Right forelimb (tissue), 1 donor: Measurements from ENCODE around the gene TM4SF4.

Source experiments
- DNase-seq: peaks from one replicate; pipeline ENCODE4 v3.0.0-alpha.2; 2018

TM4SF4 gene

DNA sequence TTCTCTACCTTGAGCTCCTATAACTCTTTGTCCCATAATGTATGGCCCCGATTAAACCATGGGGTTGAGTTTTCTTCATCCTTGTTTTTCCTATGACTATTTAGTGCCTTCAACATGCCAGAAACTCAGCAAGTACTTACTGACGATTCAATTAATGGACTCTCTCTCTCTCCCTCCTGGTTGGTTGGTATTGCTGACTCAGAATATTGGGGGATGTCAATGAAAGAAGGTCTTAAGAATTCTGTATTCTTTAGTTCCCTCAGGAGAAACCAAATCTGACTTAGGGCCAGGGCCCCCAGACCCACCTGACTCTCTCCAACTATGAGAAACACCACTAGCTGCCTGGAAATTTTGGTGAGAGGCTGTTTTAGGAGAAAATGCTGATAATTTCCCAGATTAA lies 40.8 kb downstream of the TM4SF4 start:
- DNase-seq, result no peak

DNA sequence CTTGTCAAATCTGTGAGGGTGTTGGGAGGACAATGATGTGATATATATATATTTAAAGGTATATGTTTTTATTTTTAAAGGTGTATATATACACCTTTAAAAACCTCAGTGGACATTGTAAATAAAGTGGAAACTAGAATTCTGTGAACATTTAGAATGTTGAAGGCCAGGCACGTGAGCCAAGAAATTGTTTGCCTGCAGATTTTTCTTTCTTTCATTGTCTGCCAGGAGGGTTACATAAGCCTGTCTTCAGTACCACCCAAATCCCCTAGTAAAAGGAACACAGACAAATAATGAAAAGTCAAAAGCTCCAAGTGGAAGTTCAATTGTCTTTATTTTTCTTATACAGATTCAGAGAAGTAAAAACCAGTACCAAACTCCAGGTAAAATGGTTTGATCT lies 42.4 kb downstream of the TM4SF4 start:
- DNase-seq, result no peak

DNA sequence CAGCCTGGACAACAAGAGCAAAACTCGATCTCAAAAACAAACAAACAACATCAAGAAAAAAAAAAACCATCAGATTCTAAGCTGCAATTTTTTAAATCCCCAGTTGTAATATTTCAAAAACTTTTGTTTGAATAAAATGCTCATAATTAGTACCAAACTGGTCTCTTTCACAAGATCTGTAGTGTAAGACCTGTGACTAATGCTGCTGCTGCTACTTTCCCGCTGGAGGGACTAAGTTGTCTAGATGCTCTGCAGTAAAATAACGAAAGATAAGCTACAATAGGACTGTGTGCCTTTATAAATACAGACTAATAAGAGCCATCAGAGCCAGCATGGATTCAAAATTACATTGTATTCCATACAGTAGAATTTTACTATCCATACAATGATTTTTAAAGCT lies 45.4 kb downstream of the TM4SF4 start:
- DNase-seq, result no peak

DNA sequence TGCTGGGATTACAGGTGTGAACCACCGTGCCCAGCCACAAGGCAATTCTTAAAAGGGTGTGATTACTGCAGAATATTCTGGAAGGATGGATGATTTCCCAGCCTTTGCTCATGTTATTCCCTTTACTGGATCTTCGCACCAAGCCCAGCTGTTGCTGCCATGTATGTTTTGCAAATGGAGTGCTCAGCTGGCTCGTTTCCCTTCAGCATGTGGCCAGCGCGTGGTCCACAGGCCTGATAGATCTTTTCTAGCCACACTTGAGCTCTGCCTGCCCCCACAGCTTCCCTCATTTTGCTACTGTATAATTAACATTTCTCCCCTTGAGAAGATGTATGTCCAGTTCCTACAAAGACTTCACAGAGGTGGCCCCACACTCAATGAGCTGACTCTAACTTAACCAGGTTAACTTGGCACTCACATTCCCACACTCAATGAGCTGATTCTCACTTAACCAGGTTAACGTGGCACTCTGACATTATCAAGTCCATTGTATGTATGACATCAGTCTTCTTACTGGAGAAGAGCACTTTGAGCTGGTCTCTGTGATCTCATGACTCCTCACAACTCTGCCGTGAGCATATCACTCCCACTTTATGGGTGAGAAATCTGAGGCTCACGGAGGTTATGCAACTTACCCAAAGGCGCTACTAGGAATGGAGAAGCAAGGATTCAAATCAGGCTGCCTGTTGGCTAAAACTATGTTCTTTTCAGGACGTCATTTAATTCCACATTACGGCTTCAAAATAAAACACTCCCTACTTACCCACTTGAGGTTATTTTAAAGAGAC lies 49.2 kb downstream of the TM4SF4 start:
- DNase-seq, result no peak

DNA sequence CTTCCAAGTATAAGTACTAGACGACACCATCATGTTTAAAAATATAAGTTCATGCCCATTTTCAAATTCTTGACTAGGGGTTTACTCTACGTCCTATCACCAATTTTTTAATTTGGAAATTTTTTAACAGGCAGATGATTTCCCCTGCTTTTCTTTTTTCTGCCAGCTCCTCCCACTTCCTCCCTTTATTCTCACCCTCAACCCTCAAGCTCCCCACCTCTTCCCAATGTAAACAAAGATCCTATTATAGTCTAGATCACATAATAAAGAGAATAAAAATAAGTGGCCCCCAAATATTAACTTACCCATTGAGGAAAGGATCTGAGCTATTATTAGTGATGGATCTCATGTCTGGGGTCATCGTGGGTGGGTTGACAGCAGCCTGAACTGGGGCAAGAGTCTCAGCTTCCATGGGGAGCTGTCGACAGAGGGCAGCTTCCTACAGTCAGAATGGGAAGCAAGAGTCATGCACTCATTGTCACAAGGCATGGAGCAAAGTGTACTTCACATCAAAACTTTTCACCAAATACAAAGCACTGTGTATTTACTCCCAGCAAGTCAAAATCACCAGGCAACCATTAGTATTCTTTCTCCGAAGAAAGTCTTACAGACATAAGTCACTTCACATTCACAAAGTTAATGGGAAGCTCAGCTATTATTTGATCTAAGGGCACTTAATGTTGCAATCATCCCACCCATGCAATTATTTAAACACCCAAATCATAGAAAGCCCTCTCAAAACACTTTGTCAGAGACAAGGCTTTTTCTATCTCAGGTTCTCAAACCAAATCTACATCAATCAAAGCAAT lies 53.2 kb downstream of the TM4SF4 start:
- DNase-seq, result no peak

DNA sequence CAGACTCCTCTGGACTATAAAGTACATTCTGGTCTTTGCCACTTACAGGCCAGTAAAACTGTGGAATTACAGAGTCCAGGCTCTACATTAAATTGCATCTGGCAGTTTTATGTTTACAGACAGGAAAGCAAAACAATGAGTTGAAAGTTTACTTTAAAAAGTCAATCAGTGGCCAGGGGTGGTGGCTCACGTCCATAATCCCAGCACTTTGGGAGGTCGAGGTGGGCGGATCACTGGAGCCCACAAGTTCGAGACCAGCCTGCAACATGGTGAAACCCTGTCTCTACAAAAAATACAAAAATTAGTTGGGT lies 53.8 kb downstream of the TM4SF4 start:
- DNase-seq, result no peak

DNA sequence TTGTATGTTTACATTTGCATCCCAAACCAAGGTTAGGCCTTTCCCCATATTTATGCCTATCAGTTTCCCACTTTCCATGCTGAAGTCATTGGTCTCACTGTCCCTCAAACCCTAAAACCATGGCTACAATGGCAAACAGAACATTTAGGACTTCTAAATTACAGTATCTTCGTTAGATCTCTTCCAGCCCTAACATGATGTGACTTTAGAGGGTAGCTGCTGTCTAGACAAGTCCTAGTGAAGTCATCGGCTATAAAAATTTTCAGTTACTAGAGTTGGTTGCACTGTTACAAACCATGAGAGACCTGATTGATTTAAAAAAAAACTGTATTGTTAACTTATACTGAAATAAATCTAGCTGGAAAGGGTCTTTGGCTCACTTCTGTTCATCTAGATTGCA lies 54.6 kb downstream of the TM4SF4 start:
- no peak for DNase-seq

DNA sequence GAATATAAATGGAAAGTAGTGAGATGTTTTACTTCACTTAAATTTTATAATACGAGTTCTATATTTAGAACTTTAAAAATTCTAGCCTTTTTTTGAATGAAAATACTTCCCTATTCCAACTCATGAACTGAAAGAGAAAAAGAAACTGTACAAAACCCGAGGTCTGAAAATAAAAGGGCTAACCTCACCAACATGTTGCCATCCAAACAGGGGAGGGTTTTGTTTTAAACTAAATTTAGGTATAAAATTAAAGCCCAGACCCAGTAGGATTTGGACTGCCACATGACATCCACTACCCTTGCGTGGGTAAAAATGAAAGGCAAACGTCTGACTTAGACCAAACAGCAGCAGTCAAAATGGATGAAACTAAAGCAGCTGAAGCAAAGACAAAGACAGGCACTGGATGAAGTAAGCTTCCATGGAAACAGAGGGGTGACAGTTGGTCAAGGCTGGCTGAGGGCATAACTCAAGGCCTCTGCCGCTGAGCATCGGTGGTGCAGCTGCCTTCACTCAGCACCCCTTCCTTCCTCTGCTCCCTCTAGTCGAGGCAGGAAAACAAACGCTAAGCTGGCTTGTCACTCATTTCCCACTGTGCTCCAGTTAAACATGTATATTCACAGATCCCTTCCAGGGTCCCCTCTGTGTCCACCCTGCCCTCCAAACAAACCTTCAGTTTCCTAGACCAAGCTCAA lies 58.1 kb downstream of the TM4SF4 start:
- DNase-seq, result no peak

DNA sequence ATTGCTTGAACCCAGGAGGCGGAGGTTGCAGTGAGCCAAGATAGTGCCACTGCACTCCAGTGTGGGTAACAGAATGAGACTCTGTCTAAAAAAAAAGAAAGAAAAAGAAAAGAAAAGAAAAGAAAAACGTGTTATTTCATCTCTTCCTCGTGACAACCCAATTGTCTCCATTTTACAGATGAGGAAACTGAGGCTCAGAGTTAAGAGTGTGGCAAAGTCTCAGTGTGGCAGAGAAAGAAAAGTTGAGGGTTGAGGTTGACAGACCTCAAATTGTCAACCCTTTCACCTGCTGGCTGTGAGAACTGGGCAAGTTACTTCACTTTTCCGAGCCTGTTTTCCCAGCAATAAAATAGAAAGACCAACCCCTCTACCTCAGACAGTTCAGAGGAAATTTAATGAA lies 59.6 kb downstream of the TM4SF4 start:
- DNase-seq, result no peak

DNA sequence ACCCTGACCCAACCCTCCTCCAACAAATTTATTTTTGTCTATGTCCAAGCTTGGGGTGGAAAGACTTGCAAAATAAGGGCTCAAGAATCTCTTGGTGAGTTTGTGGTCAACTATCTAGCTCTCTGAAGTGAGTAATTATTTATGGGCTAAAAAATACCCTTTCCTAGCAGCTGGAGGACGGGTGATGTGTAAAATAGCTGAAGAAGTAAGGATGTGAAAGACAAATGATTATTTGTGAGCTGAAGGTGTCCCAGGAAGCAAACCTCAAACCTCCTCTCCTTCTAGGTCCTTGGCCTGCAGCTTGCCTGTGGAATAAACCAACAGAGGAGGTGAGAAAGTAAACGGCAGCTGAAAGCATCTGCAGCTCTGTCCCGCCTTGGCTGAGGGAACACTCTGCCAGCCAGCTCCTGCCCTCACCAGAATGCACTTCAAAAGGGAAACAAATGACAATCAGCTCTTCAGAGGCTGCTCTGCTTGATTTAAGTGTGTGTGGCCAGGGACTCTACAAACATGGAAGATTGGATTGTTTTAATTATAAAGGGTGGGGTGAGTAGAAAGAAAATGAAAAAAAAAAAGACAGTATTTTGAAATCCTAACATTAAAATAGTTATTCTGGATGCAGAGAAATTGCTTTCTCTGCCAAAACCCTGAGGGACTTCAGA lies 60.3 kb downstream of the TM4SF4 start:
- DNase-seq, result no peak

DNA sequence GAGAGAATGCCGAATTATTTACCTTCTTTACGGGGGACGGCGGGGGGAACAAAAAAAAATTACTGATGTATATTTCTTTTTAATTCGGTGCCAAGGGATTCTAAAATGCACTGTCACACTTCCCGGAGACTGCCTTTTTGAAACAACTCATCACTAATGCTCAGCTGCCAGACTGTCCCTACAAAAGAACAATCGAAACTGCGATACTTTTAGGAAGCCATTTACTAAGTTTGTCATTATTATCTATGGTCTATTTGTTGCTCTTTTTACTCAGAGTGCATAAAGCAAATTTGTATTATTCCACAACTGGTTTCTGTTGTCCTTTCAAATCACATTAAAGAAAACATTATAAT lies 60.8 kb downstream of the TM4SF4 start:
- DNase-seq, result no peak

DNA sequence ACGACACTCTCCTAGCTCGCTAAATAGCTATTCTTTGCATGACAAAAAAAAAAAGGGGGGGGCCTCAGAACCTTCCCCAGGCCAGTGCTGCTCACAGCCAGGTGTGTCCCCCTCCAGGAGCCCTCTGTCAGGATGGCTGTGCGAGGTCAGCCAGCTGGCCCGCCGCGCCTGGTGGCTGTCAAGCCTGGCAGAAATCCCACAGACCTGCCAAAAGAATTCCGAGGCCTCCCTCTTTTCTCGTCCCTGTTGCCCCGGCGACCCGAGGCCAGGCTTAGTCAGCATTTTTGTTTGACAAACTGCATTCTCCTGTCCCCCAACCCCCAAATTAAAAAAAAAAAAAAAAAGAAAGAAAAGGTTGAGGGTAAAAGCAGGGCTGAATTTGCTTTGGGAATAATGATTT lies 61.9 kb downstream of the TM4SF4 start:
- peak; percentile 75 for DNase-seq

DNA sequence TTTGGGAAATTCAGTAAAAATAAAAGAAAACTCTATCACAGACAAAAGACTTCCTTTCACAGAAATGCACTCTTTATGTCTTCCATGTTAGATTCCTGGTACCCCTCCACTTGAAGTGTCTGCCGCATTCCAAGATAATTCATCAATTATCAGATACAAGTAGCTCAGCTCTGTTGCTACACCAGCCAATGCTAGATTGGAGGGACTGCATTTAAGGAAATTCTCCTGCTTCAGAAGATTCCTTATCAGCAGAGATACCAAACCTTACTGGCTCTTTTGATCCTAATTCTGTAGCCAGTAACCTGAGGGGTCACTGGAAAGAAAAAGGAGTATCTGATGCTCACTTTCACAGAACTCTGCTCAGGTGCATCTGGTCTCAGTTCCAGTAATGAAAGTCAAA lies 63.9 kb downstream of the TM4SF4 start:
- no peak for DNase-seq

DNA sequence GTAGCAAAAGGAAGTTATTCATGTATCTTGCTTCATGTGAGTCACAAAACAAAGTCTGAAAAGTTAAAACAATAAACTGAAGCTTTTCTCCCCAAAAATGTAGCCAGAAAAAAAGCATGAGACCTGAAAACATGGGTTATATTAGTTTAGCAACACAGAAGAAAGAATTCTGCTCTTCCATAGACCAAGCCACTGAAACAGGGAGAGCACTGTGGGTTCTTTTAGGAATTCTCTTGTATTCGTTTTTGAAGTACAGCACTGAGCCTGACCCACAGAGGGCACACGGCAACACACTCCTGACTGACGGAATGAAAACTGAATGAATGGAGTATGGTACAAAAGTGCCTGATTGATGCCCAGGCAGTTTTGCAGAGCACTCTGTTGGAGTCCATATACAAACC lies 66.6 kb downstream of the TM4SF4 start:
- DNase-seq, result no peak

DNA sequence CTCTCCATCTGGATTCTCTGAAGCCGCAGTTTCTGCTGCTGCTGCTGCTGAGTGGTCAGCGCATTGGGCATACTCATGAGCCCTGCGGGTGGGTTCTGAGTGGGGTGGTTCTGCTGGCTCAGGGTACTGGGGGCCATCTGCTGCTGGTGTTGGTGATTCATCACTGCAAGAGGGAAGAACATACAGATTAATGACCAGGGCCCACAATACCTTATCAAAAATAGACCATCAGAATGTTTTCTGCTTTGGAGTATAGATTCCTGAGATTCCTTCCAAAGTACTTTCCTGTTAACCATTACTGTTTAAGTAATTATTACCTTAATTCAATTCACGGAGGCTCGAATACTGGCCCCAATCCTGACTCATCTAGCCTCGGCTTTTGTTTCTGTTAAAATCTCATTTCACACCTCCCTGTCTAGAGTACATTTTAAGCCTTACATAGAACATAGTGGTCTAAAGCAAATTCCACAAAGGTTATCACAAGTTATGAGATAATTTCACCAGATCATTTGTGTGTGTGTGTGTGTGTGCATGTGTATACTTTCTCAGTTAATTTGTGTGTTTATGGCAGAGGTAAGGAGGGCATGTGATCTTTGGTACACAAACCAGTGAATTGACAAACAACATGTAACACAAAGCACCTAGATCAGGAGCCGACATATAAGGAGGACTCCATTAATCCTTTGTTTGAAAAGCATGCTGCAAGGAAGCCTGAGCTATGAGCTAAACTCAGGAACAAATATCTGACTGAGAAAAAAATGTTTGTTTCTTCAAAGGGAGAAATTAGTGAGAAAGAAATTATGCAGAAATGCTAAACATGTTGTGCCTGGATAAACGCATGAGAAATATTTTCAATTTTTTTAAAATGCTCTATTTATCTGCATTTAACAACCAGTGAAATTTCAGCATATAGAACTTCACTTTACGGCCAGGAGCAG lies 68.1 kb downstream of the TM4SF4 start:
- DNase-seq, result no peak

DNA sequence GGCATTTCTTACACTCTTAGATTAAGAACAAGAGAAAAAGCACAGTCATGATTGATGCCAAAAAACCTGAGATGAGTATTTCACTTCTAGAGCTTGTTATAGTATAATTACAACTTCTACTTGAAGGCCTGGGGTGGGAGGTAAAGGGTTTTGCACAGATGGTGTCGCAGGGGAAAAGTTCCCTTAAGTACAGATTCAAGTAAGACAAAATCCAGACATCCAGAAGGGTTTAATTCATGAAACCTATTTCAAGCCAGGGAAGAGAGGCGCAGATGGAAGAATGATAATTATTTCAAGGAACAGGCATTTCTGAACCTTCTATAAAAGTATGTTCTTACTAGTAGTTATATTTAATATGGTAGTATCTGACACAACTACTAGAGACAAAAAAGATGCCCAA lies 70.6 kb downstream of the TM4SF4 start:
- no peak for DNase-seq

DNA sequence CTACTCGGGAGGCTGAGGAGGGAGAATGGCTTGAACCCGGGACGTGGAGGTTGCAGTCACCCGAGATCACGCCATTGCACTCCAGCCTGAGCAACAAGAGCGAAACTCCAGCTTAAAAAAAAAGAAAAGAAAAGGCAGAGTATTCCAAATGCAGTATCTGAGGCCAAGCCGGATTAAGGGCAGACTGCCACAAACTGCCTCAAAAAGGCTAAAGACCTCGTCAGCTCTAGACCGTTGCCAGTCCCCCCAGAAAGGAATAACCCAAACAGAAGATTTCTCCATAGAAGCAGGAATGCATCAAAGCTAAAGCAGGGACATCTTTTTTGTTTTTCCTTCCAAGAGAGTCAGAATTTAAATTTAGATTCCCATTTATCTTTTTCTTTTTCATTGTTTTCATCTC lies 72.9 kb downstream of the TM4SF4 start:
- DNase-seq, result peak; percentile 83

DNA sequence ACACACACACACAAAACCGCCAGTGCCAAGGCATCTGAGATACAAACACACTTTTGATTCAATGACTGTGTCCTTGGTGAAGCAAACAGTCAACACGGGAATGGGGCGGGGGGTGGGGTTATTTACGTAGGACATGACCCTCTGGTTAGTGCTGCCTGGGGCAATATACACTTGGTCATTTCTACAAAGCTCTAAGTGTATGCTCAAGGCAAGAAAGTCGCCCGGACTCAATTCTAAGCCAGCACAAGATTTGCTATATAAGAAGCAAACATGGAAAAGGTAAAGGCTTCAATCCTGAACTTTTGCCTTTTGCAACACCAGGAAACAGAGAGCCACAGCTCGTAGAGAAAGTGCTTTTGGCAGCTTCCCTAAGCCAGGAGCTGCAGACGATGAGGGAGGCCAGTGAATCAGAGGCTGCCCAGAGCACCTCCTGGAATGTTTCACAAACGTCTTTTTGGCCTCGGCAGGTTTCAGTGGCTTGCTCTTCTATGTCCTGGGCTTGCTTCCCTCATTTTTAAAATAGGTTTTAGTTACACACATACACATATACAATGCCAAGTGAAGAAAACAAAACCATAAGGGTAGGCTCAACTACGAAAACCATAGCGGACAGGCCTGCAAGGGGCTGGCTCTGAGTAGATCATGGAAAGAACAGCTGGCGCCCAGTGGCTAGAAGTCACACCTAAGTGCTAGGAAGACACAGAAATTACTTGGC lies 73.6 kb downstream of the TM4SF4 start:
- peak; percentile 83 for DNase-seq

DNA sequence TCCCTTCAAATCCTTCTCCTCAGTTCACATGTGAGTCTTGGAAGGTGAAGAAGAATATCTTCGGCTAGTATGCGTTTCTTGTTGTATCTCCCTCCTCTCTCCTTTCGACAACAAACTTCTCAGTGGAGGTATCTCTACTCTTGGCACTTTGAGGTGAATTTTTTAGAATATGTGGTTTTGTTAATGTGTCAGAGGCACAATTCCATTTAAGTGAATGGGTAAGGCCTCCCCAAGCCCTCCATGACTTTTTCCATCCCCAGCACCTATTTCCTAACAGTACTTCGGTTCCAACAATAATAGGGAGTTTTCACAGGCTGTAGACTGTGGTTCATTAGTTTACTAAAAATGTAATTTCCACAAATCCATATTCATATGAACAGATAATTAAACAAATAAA lies 74.2 kb downstream of the TM4SF4 start:
- DNase-seq, result no peak

DNA sequence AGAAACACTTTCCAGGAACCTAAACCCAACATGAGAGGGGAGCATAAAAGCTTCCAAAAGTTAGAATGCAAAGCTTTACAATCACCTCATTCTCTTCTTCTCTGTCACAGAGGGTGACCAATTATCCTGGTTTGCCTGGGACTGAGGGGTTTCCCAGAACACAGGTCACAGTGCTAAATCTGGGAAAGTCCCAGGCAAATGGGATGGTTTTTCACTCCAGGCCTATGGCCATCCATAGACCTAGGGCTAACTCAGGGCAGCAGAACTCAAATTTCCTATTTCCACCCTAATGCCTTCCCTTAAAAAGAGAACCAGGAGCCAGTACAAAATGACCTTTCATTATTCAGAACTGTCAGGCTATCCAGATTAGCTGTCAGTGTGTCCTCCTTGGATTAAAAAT lies 77.0 kb downstream of the TM4SF4 start:
- no peak for DNase-seq

DNA sequence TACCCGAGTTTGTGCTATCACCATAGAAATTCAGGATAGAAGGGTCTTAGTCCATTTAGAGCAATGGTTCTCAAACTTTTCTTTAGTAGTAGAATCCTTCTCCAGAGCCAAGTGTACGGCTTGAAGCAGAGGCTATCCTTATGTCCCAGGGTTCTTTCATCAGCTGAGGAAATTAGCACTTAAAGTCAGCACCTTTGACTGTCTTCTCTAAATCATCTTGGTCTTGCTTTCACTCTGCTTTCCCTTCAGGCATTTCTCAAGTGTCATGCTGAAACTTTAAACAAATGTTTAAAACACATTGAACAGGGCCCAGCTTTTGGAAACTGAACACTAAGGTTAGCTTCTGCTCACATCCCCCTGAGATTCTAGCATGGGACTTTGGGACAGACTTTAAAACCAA lies 78.2 kb downstream of the TM4SF4 start:
- DNase-seq, result no peak
